Measurements from ENCODE around the gene IMMP1L.

GRCh38 chr11:31529189-31529588, 19.8 kb upstream of the IMMP1L start:
- TF ChIP-seq POLR2AphosphoS5 (IDR thresholded peaks at IDR 0.05) (no peak), CTCF (IDR thresholded peaks at IDR 0.05) (no peak), POLR2A (IDR thresholded peaks at IDR 0.05) (no peak)

Measured in breast epithelium (tissue), 3 donors.